C4-2B (cell line): ENCODE results near the gene KIF18B.

Source experiments
- CTCF ChIP-seq: fragments of 450-650 bp; conservative IDR thresholded peaks from 2 replicates; pipeline ENCODE4 v1.5.1; 2017; ENCODE audit warnings: mild to moderate bottlenecking
- ZFX ChIP-seq: fragments of 450-650 bp; IDR thresholded peaks from 2 replicates; pipeline ENCODE4 v1.6.1; 2017

- no peak for TF ChIP-seq CTCF
- no peak for TF ChIP-seq ZFX
These were observed 26.3 kb downstream of the KIF18B start for GRCh38 chr17:44921122-44921882.
